Measurements from ENCODE around the gene PBX3.

PBX3 gene

DNA sequence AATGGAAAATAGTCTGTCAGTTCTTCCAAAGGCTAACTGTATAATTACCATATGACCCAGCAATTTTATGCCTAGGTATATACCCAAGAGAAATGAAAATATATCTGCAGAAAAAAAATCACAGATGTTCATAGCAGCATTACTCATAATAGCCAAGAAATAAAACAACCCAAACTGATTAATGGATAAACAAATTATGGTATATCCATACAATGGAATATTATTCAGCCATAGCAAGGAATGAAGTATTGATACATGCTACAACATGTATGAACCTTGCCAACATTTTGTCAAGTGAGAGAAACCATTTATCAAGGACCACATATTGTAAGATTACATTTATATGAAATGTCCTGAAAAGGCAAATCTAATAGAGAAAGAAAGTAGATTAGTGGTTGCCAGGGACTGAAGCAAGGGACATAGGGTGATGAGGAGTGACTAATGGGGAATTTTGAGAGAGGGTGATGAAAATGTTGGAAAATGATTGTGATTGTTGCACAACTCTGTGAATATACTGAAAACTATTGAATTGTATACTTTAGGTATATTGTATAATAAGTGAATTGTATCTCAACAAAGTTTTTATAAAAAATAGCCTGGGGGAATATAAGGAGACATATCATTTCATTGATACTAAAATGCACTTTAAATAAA, 114.4 kb downstream of the PBX3 start:
- DNase-seq (ENCODE audit: low read depth in 1 of 2, low spot score in 1 of 2) = no peak

GRCh38 chr9:125863923-125864322, 116.8 kb downstream of the PBX3 start:
- DNase-seq (ENCODE audit: low read depth in 1 of 2, low spot score in 1 of 2) = no peak

DNA sequence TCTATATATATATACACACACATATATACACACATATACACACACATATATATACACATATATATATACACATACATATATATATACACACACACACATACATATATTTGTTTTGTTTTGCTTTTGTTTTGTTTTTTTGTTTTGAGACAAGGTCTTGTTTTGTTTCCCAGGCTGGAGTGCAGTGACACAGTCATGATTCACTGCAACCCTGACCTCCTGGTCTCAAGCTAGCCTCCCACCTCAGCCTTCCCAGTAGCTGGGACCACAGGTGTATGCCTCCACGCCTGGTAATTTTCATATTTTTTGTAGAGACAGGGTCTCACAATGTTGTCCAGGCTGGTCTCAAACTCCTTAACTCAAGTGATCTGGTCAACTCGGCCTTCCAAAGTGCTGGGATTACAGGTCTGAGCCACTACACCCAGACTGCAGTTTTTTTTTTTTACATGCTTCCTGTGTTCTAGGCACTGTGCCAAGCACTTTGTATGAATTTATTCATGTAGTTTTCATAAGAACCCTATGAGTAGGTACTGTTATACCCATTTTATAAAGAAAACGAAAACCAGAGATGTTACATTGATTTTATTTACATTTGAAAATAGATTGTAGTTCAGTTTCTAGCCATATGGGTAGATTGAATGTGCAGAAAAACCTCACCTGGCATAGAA, 120.7 kb downstream of the PBX3 start:
- no peak for DNase-seq (ENCODE audit: low read depth in 1 of 2, low spot score in 1 of 2)

DNA sequence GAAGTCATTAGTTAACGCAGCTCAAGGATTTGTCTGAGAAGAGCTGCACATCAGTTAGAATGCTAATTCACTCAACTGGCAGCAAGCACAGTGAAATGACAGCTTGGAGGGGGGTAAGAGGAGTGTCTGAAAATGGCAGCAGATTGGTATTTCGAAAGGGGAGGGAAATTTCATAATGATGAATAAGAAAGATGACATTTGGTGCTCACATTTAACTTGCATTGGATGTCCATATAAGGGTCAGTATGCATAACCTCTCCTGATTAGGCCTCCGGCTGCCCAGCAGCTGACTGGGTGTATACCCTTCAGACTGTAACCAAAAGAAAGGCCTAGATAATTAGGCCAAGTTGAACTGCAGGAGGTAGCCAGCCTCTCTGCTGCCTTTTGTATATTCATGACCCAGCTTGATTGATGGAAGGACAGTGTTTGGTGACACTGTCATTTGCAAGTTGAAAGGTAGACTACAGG, 131.0 kb downstream of the PBX3 start:
- DNase-seq (ENCODE audit: low read depth in 1 of 2, low spot score in 1 of 2) = no peak

DNA sequence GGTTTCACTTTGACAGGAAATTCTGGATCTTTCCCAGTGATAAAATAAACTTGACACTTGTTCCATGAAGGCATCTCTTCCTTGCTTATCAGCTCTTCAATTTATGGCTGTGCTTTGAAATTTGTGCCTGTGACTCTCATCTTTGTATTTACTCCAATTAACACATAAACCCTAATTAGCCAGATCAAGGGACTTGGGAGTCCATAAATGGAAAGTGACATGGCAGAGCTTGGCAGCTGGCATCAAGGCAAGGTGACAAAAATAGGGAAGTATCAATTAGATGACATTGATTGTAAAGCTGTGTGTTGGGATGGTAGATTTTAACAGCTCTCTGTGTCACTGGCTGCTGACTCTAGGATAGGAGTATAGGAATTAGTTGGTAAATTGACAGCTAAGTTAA, 133.9 kb downstream of the PBX3 start:
- no peak for DNase-seq (ENCODE audit: low read depth in 1 of 2, low spot score in 1 of 2)

DNA sequence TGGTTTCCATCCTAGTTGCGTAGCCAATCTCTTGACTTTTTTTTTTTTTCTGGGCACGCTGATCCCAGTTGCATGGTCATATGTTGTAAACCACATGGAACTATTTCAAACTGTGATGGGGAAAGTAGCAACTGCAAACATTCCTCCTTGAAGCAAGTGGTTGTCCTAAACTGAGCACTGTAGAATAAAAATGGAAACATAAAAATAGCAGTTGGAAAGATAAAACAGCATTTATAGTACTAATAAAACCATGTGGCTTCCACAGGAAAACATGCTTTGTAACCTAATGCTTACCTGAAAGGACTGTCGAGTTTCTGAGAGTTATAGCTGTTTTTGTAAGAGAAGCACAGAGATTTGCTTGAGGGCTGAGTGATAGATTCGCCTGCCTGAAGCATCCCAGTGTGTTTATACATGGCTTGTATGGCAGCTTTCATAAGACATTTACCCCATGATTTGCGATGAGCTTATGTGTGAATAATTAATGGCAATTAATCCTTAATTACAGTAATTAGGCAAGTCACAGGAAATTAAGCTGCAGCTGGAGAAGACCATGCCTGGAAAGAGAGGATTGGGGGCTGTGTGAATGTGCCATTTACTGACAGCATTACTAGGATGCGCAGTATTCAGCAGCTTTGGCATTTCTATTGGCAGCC, 136.5 kb downstream of the PBX3 start:
- DNase-seq (ENCODE audit: low read depth in 1 of 2, low spot score in 1 of 2) = no peak

DNA sequence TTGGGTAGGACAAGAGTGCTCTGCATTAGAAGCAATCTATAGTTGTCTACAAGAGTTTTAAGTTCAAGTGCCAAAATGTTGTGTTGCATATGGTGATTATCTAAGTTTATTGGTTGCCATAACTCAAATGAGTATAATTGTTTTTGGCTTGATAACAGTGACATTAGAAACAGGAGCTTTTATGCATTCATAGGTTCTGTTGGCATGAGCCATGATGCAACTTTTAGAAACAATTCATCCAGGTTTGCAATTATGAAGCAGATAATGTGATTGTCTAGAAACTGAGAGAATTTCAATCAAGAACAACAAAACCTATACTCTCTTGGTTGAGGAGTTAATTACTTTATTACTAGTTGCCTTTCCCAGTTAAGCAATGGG, 137.0 kb downstream of the PBX3 start:
- no peak for DNase-seq (ENCODE audit: low read depth in 1 of 2, low spot score in 1 of 2)

GRCh38 chr9:125885405-125886034, 138.3 kb downstream of the PBX3 start:
- no peak for DNase-seq (ENCODE audit: low read depth in 1 of 2, low spot score in 1 of 2)

GRCh38 chr9:125886365-125886764, 139.2 kb downstream of the PBX3 start:
- no peak for DNase-seq (ENCODE audit: low read depth in 1 of 2, low spot score in 1 of 2)

DNA sequence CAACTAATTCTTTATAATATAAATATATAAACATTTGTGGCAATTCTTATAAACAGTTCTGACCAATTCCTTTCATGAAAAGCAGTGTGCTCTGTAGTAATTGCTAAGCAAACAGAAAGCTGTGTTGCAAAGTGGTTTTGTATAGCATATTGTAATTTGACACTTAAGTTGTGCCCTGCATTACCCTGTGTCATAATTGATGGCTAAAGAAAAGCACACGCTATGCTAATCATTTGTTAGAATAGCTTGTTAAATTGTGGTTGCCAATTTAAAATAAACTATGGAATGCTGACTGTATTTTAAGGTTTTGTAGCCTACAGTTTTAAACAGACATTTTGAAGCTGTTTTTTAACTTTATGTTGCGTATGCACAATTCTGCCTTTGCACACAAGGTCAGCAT, 140.0 kb downstream of the PBX3 start:
- DNase-seq (ENCODE audit: low read depth in 1 of 2, low spot score in 1 of 2) = no peak

DNA sequence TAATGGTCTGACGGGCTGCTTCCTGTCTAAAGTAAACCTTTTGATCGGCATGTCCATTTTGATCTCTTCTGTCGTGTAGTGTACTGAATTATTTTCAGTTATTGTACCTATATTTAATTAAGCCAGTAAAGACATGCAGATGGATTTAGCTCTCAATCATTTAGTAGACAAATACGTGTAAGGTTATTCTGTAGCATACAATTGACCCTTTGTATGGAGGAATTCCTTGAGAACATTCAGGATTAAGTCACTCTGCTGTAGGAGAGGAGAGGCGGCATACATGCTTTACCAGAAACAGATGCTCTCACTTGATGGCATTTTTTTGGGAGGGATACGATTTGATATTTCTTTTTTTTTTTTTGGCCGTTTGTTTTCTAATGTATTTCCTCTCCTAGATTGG, 141.0 kb downstream of the PBX3 start:
- DNase-seq (ENCODE audit: low read depth in 1 of 2, low spot score in 1 of 2) = no peak

DNA sequence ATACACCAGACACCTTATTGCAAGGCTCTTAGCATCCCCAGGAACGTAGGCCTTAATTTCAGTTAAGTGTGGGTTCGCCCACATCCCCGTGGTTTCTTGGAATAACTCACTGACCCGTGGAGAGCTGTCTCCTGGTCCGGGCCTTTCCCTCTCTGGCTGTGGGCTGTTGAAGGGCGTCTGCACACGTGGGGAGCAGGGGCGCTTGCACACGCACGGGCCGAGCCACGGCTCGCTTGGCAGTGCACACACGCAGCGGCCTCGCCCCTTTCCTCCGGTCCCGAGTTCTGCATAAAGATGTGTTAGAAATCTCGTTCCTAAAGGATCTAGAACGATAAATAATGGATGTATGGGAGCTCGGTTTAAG, 141.9 kb downstream of the PBX3 start:
- DNase-seq (ENCODE audit: low read depth in 1 of 2, low spot score in 1 of 2) = no peak

DNA sequence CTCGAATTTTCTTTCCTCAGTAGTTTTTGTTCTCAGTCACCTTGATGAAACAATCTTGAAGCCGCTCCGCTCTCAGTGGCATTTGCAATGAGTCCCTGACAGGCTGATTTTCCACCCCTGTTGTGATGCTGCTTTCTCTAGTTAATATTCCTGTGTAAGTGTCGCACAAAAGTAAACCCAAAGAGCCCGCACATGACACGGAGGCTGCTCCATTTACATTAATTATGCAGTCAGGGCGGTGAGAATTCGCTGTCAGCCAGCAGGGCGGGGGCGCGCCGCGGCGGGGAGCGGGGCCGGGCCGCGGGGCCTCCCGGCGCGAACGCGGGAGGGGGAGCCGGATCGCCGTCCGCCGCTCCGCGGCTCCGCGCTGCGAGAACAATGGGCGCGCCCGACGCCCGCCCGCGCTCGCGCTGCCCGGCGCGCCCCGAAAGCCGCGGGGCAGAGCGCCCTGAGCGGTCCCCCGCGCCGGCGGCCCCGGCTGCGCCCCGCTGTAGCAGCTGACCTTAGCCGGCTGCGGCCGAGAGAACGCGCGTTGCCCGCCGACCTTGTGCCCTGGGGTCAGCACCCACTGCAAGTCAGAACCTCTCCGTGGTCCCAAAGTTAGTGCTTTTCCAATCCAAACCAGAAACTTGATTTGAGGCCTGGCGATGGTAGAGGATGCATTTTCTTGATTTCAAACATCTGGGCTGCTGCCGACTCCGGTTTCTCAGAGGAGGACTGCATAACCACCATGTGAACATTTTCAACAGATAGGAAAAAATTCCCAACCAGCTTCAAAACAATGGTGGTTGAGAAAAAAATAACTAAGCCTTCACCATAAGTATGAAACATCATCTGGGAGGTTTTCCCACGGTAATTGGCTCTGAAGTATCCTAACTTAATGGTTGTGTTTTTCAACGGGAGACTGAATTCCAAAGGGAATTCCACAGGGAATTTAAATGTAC, 142.6 kb downstream of the PBX3 start:
- DNase-seq (ENCODE audit: low read depth in 1 of 2, low spot score in 1 of 2) = peak in 1 of 2 donors; percentile 35

DNA sequence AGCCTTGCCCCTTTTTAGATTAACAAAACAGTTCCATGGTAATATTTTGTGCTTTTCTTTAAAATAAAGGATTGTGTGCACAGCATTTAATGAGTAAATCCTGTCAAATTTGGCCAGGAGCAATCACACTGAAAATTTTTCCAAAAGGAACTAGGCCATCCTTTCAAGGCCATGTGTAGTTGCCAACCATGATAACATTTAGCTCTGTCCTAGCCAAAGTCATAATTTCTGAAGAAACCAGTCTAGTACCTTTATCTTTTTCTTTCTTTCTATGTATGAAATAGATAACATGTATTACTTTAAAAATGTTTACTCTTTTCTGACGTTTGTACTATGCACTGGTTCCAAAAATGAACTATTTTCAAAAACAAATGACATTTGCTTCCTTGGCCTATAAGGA, 143.7 kb downstream of the PBX3 start:
- DNase-seq (ENCODE audit: low read depth in 1 of 2, low spot score in 1 of 2) = no peak

DNA sequence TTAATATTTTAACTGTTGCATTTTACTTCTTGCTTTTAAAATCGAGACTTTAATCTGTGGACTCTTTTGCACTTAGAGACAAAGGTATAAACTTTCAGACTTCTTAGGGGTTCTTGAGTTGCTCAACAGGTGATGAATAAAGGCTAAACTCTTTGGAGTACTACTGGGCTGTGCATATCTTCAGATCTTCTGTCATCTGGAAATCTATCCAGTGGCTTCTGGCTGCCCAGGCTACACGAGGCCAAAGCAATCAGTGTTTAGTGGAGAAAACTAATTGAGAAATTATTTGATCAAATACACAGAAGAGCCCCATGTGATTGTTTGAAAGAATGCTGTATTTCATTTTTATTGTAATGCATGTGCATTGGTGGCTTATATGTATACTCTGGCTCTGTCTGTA, 146.1 kb downstream of the PBX3 start:
- DNase-seq (ENCODE audit: low read depth in 1 of 2, low spot score in 1 of 2) = no peak

DNA sequence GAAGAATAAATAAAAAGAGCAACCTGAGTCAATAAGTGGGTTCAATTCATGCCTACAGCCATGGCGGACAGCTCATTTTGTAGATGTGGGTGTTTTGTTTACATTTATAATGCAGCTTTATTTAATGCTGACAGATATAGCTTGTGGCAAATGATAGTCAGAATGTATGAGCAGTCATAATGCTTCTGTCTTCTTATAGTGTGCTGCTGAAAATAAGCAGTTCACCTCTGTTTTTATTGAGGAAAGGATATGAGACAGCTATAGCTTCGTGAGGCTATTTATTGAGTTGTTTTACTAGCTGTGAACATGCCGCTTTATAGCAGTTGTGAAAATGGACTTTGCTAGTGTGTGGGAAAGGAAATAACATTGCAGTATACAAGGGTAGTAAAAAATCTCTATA, 147.4 kb downstream of the PBX3 start:
- no peak for DNase-seq (ENCODE audit: low read depth in 1 of 2, low spot score in 1 of 2)

GRCh38 chr9:125896404-125896803, 149.2 kb downstream of the PBX3 start:
- no peak for DNase-seq (ENCODE audit: low read depth in 1 of 2, low spot score in 1 of 2)

DNA sequence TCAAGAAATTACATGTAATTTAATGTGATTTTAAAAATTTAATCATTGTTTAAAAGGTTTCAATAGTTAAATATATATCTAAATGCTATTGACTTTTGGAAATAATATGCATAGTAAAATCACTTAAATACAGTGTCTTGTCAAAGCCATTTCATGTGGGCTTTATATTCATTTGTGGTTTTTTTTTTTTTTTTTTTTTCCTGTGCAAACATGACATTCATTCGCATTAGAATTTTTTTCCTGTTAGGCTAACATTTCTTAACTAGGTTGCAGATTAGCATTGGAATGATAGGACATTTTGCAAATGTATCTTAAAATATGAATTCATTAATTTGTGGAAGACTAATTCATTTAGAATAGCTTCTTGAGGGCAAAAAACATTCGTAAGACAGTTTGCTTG, 149.8 kb downstream of the PBX3 start:
- DNase-seq (ENCODE audit: low read depth in 1 of 2, low spot score in 1 of 2) = no peak

GRCh38 chr9:125897481-125897880, 150.3 kb downstream of the PBX3 start:
- no peak for DNase-seq (ENCODE audit: low read depth in 1 of 2, low spot score in 1 of 2)

DNA sequence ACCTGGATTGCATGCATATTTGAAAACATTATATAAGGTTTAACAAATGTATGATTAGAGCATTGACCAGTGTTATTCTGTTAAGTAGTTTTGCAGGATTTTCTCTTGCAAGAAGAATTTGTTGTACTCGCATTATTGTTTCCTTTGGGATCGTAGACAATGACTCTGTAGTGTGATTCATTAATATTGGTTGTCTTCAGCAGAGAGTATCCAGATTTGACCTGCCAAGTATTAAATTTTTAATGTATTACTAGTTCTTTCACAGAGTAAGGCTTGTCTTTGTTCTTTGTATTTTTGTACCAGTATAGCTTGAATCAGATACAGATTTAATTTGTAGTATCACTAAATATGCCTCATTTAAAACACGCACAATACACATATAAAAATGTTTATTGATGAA, 155.0 kb downstream of the PBX3 start:
- DNase-seq (ENCODE audit: low read depth in 1 of 2, low spot score in 1 of 2) = no peak

Measured in stimulated activated CD4-positive, alpha-beta T cell treated with anti-CD3 and anti-CD28 coated beads, Interleukin-15, amount 100 ng/mL, for 1 hour (primary cell).